Karpas-422 (cell line): Measurements from ENCODE around the gene FUT6. TPM values are rescaled to one million over a fixed set of nuclear protein-coding genes. Genes with fewer than 3 reads are reported as not detected.
"Not testable (repeated sequence)": the region's sequence is repeated elsewhere in the genome, so short reads cannot be mapped to it uniquely, and the experiment has no call there.

Experiments
- DNase-seq: peaks from one replicate; pipeline ENCODE4 v3.0.0-alpha.2; 2015
- H2AFZ ChIP-seq: fragments of 200-600 bp; sonication (generic); 2 replicates; pipeline ENCODE4 v1.6.1; 2014; ENCODE audit warnings: antibody characterized with exemption, low read length, mixed read lengths
- H3K27ac ChIP-seq: fragments of 200-600 bp; sonication (generic); 2 replicates; pipeline ENCODE4 v1.5.1; 2014; ENCODE audit warnings: mild to moderate bottlenecking, low read length, moderate library complexity
- H3K27me3 ChIP-seq: fragments of 200-600 bp; sonication (generic); 2 replicates; pipeline ENCODE4 v1.6.1; 2014; ENCODE audit warnings: low read length, mixed read lengths
- H3K36me3 ChIP-seq: fragments of 200-600 bp; sonication (generic); 2 replicates; pipeline ENCODE4 v1.6.1; 2014; ENCODE audit warnings: low read length, mixed read lengths; ENCODE audit not compliant: insufficient read depth
- H3K4me1 ChIP-seq: fragments of 200-600 bp; sonication (generic); 2 replicates; pipeline ENCODE4 v1.6.1; 2014; ENCODE audit warnings: mild to moderate bottlenecking, low read length, mixed read lengths
- H3K4me2 ChIP-seq: fragments of 200-600 bp; sonication (generic); 2 replicates; pipeline ENCODE4 v1.6.1; 2014; ENCODE audit warnings: low read length, low read depth, mild to moderate bottlenecking; ENCODE audit not compliant: poor library complexity, severe bottlenecking
- H3K4me3 ChIP-seq: fragments of 200-600 bp; sonication (generic); 2 replicates; pipeline ENCODE4 v1.5.1; 2014; ENCODE audit warnings: mild to moderate bottlenecking, antibody characterized with exemption, low read length, mixed read lengths
- H3K79me2 ChIP-seq: fragments of 200-600 bp; sonication (generic); 2 replicates; pipeline ENCODE4 v1.6.1; 2014; ENCODE audit warnings: mild to moderate bottlenecking, low read length, mixed read lengths
- H3K9ac ChIP-seq: fragments of 200-600 bp; sonication (generic); 2 replicates; pipeline ENCODE4 v1.6.0; 2014; ENCODE audit warnings: low read length
- H3K9me2 ChIP-seq: fragments of 200-600 bp; sonication (generic), shearing (Covaris generic); replicated peaks from 2 replicates; pipeline ENCODE4 v1.6.0; 2014; ENCODE audit warnings: mild to moderate bottlenecking, low read length, moderate library complexity; ENCODE audit not compliant: insufficient read depth
- H3K9me3 ChIP-seq: fragments of 300-700, 200-600 bp; sonication (generic); 2 replicates; pipeline ENCODE4 v1.6.1; 2014; ENCODE audit warnings: low read length, mixed read lengths
- H4K20me1 ChIP-seq: fragments of 200-600 bp; sonication (generic); 2 replicates; pipeline ENCODE4 v1.6.1; 2014; ENCODE audit warnings: mild to moderate bottlenecking, antibody characterized with exemption, low read length, low read depth; ENCODE audit not compliant: insufficient read depth
- total RNA-seq: library from RNA; depleted of rRNA; stranded (reverse); fragments of >200 nt; shearing (Covaris generic); gene quantifications from 2 replicates; pipeline ENCODE4 v1.2.3, GENCODE V29; 2014; ENCODE audit warnings: low replicate concordance; rRNA removed

Gene FUT6, protein sequence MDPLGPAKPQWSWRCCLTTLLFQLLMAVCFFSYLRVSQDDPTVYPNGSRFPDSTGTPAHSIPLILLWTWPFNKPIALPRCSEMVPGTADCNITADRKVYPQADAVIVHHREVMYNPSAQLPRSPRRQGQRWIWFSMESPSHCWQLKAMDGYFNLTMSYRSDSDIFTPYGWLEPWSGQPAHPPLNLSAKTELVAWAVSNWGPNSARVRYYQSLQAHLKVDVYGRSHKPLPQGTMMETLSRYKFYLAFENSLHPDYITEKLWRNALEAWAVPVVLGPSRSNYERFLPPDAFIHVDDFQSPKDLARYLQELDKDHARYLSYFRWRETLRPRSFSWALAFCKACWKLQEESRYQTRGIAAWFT
- total RNA-seq = not detected in 2 replicates

DNA sequence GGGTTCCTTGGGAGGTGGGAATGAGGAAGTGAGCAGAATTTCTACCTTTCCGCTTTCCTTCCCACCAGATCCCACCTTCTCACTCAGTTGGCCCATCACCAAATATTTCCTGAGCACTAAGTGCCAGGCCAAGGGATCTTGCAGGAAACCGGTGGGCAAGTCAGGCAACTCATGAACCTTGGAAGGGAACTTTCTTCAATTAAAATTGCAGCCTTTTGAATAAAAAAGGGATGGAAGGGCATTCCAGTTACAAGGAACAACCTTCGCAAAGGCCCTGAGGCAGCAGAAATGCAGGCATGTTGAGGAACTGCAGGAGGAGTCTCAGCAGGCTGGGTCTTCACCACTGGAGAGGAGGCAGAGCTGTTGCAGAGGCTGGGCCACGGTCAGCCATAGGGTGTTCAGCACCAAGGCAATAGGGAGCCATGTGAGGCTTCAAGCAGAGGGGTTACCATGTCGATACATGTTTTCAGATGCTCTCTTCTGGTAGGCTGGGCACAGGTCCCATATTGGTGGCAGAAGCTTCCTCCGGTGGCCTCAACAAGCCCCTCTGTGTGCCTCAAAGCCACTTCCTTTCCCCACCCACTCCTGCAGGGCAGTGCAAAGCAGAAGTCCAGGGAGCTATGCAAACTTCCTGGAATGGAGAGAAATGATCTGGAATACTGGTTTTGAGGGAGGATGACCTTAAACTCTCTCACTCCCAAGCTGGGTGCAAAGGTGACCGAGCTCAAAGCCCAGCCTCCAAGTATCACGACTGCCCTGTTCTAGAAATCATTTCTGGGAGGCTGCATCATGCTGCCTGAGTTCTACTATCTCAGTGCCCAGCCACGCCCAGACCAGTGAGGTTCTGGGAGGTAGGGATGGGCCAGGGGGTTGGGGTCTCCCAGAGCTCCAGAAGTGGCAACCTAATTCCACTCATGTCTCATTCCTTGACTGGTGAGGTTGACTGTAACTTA is at the start of gene FUT6:
FUT6 (minus strand) TSS at position 638 of the 953 bp plus-strand sequence. CDS start 7,135 bp downstream, outside the sequence.
- Histone ChIP-seq H3K27me3 (no peaks in the 10 kb centered on the region), H3K9me3 (no peaks in the 10 kb centered on the region), H3K9me2 (no peaks in the 10 kb centered on the region), H3K4me2 (no peak within 1 kb of the TSS), H3K79me2 (no peaks in the 10 kb centered on the region), H3K4me3 (no peak within 1 kb of the TSS), H3K27ac (no peak within 1 kb of the TSS), H3K4me1 (no peaks in the 10 kb centered on the region), H2AFZ (no peak within 1 kb of the TSS), H4K20me1 (no peaks in the 10 kb centered on the region), H3K36me3 (no peaks in the 10 kb centered on the region), H3K9ac (no peak within 1 kb of the TSS)
- no peak for DNase-seq

DNA sequence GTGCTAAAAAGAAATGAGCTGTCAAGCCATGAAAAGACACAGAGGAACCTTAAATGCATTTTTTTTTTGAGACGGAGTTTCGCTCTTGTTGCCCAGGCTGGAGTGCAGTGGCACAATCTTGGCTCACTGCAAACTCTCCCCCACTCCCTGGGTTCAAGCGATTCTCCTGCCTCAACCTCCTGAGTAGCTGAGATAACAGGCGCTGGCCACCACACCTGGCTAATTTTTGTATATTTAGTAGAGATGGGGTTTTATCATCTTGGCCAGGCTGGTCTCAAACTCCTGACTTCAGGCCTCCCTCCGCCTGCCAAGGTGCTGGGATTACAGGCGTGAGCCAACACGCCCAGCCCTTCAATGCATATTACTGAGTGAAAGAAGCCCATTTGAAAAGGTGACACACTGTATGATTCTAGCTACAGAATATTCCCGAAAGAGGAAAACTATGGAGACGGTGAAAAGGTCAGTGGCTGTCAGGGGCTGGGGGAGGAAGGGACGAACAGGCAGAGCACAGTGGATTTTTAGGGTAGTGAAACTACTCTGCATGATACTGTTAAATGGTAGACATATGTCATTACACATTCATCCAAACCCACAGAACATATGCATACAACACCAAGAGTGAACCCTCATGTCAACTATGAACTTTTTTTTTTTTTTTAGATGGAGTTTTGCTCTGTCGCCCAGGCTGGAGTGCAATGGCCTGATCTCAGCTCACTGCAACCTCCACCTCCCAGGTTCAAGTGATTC is 44.7 kb upstream of the FUT6 start:
- H3K79me2 ChIP-seq, H3K4me1 ChIP-seq, H4K20me1 ChIP-seq, H3K9me3 ChIP-seq, H3K27me3 ChIP-seq, H2AFZ ChIP-seq, H3K27ac ChIP-seq, H3K4me2 ChIP-seq, H3K9ac ChIP-seq, H3K9me2 ChIP-seq, H3K4me3 ChIP-seq, H3K36me3 ChIP-seq: not testable (repeated sequence)
- peak; percentile 40 for DNase-seq

DNA sequence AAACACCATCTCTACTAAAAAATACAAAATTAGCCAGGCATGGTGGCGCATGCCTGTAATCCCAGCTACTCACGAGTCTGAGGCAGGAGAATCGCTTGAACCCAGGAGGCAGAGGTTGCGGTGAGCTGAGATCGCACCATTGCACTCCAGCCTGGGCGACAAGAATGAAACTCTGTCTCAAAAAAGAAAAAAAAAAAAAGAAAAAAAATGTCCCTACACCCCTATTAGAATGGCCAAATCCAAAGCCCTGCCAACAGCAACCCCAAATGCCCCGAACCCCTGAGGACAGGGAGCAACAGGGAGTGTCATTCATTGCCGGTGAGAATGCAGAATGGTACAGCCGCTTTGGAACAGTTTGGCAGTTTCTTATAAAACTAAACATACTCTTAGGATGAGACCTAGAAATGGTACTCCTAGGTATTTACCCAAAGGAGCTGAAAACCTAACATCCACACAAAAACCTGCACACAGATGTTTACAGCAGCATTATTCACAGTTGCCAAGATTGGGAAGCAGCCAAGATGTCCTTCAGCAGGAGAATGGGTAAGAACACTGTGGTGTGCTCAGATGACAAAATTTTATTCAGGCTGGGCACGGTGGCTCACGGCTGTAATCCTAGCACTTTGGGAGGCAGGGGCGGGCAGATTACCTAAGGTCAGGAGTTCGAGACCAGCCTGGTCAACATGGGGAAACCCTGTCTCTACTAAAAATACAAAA is 43.8 kb upstream of the FUT6 start:
- not testable (repeated sequence) for H3K4me2 ChIP-seq, H3K27ac ChIP-seq, H3K4me1 ChIP-seq, H4K20me1 ChIP-seq, H3K27me3 ChIP-seq, H3K9ac ChIP-seq, H3K9me3 ChIP-seq, H3K79me2 ChIP-seq, H3K9me2 ChIP-seq, H2AFZ ChIP-seq, H3K36me3 ChIP-seq, H3K4me3 ChIP-seq
- DNase-seq = peak; percentile 23

DNA sequence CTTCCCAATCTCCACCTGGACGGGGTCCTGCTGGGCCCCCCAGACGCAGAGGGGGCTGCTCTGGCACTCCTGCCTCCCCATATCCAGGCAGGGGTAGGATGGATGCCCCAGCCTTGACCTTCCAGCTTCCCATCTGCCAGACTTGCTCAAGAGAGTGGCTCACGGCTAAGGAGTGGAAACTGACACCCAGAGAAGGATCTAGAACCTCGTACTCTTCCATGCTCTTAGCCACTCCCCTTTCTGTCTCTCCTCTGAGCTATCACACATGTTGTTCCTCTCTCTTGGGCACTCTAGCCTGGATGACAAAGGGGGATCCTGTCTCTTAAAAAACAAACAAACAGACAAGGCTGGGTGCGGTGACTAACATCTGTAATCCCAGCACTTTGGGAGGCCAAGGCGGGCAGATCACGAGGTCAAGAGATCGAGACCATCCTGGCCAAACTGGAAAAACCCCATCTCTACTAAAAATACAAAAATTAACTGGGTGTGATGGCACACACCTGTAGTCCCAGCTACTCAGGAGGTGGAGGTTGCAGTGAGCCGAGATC is 43.0 kb upstream of the FUT6 start:
- no peaks in the 10 kb centered on the region for H4K20me1 ChIP-seq
- H3K9me3 ChIP-seq = no peaks in the 10 kb centered on the region
- no peaks in the 10 kb centered on the region for H3K9me2 ChIP-seq
- H3K4me2 ChIP-seq = no peak overlapping the region
- no peak overlapping the region for H3K4me3 ChIP-seq
- no peaks in the 10 kb centered on the region for H3K79me2 ChIP-seq
- no peak overlapping the region for H3K27ac ChIP-seq
- H2AFZ ChIP-seq = no peak overlapping the region
- no peaks in the 10 kb centered on the region for H3K4me1 ChIP-seq
- H3K9ac ChIP-seq = no peak overlapping the region
- H3K36me3 ChIP-seq = no peaks in the 10 kb centered on the region
- DNase-seq = peak; percentile 4
- no peaks in the 10 kb centered on the region for H3K27me3 ChIP-seq

DNA sequence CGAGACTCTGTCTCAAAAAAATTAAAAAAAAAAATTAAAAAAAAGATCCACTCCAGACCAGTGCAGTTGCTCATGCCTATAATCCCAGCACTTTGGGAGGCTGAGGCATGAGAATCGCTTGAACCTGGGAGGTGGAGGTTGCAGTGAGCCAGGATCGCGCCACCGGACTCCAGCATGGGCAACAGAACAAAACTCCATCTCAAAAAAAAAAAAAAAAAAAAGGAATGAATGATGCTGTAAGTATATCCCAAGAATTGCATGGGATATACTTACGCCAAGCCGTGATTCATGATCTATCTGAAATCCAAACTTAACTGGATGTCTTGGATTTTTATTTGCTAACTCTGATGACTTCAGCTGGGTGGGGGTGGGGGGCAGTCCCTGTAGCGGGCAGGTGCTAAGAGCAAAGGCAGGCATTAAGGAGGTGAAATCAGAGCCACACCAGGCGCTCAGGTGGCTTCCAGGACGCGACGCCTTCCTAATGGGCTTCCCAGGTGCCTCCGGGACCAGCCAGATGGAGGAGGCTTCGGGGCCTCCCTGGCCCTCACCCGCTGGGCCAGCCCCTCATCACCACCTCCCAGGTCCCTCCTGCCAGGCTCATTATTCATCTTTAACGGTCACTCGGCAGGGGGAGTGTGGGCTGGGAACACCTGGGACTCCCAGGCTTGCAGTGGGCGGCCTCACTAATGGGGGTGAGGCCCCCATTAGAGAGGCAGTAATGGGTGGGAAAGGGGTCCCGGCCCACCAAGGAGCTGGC is 42.2 kb upstream of the FUT6 start:
- Histone ChIP-seq H3K79me2 (no peaks in the 10 kb centered on the region), H3K9me3 (no peaks in the 10 kb centered on the region)

DNA sequence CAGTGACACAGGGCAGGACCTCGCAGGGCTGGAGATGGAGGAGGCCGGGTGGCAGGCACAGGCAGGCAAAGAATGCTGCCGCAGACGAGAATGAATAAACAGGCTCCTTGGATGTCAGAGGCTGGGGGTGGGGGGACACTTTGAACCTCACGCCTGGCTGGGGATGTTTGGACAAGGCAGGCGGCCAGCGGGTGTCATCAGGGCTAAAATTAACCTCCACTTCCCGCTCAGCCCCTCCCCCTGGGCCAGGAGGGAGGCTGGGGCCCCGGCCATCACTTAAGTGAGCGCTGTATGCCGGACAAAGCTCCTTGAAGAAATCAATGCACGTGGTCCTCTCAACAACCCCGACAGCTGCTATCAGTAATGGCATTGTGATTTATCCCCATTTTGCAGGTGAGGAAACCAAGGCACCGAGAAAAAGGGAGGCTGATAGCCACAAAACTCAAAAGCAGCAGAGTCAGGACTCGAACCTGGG is 41.1 kb upstream of the FUT6 start:
- Histone ChIP-seq H3K4me1 (no peaks in the 10 kb centered on the region), H4K20me1 (no peaks in the 10 kb centered on the region), H3K4me2 (no peak overlapping the region), H2AFZ (no peak overlapping the region), H3K4me3 (no peak overlapping the region), H3K9me2 (no peaks in the 10 kb centered on the region), H3K27ac (no peak overlapping the region), H3K9ac (no peak overlapping the region), H3K79me2 (no peaks in the 10 kb centered on the region), H3K9me3 (no peaks in the 10 kb centered on the region), H3K27me3 (no peaks in the 10 kb centered on the region), H3K36me3 (no peaks in the 10 kb centered on the region)
- DNase-seq = peak; percentile 27

More for the DNA sequence above, 42.2 kb upstream of the FUT6 start:
- H3K27ac ChIP-seq = no peak overlapping the region
- no peaks in the 10 kb centered on the region for H3K36me3 ChIP-seq
- no peak overlapping the region for H3K4me2 ChIP-seq
- no peaks in the 10 kb centered on the region for H4K20me1 ChIP-seq
- H3K4me3 ChIP-seq = no peak overlapping the region
- no peaks in the 10 kb centered on the region for H3K4me1 ChIP-seq
- no peak overlapping the region for H3K9ac ChIP-seq
- H3K27me3 ChIP-seq = no peaks in the 10 kb centered on the region
- no peak overlapping the region for H2AFZ ChIP-seq
- H3K9me2 ChIP-seq = no peaks in the 10 kb centered on the region
- peak; percentile 21 for DNase-seq

DNA sequence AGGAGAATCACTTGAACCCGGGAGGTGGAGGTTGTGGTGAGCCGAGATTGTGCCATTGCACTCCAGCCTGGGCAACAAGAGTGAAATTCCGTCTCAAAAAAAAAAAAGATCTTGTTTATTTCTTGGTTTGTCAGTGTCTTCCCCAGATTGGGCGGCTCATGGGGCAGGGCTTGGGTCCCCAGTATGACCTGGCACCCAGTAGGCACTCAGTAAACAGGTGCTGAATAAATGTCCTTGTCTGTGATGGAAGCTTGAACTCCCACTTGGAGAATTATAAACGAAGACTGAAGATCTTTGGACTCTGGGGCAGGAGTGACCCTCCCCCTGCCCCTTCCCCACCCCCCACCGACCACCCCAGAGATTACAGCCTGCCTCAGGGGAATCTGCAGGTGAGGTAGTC is 40.7 kb upstream of the FUT6 start:
- Histone ChIP-seq H3K4me1 (no peaks in the 10 kb centered on the region), H3K79me2 (no peaks in the 10 kb centered on the region), H4K20me1 (no peaks in the 10 kb centered on the region), H3K9me2 (no peaks in the 10 kb centered on the region), H3K9ac (no peak overlapping the region), H3K27ac (no peak overlapping the region), H3K4me2 (no peak overlapping the region), H3K9me3 (no peaks in the 10 kb centered on the region), H3K36me3 (no peaks in the 10 kb centered on the region), H3K4me3 (no peak overlapping the region), H2AFZ (no peak overlapping the region), H3K27me3 (no peaks in the 10 kb centered on the region)
- DNase-seq = no peak
